GM13976 (cell line): ENCODE measurements around the gene TRPC4AP.

Source experiments
- DNase-seq: peaks from one replicate; pipeline ENCODE4 v3.0.0; 2012; ENCODE audit warnings: low spot score
- in situ Hi-C: fragments of 300-500 bp; cut with MboI; formaldehyde crosslinking; loops from one replicate; pipeline ENCODE4 v1.12.0; 2022; ENCODE audit warnings: low sequenced_read_pairs, mixed read lengths, inconsistent platforms; ENCODE audit not compliant: unreplicated experiment
- TF ChIP-seq, protein P1 (sequence below): IDR thresholded peaks from 2 replicates; pipeline ENCODE4 v1.5.1; 2012; ENCODE audit warnings: borderline replicate concordance, mild to moderate bottlenecking; ENCODE audit not compliant: insufficient read depth; ENCODE audit errors: extremely low read depth, missing control alignments, control extremely low read depth

Gene TRPC4AP

DNA sequence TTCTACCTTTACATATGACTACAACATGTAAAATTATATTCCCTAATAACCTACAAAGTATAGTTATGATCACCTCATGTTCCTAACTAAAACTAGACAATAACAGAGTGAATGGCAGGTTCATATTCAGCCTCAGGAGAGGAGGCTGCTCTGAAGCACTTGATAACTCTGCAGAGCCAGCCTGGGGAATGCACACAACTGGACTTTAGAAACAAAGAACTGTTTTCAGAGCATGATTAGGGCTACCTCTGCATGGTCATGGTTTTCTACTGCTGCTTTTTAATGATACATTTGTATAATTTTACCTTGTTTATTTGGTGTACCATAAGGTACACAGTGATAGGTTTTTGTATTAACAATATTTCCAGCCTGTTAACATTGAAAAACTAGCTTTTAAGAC lies 50.3 kb downstream of the TRPC4AP start:
- TF ChIP-seq, protein P1, sequence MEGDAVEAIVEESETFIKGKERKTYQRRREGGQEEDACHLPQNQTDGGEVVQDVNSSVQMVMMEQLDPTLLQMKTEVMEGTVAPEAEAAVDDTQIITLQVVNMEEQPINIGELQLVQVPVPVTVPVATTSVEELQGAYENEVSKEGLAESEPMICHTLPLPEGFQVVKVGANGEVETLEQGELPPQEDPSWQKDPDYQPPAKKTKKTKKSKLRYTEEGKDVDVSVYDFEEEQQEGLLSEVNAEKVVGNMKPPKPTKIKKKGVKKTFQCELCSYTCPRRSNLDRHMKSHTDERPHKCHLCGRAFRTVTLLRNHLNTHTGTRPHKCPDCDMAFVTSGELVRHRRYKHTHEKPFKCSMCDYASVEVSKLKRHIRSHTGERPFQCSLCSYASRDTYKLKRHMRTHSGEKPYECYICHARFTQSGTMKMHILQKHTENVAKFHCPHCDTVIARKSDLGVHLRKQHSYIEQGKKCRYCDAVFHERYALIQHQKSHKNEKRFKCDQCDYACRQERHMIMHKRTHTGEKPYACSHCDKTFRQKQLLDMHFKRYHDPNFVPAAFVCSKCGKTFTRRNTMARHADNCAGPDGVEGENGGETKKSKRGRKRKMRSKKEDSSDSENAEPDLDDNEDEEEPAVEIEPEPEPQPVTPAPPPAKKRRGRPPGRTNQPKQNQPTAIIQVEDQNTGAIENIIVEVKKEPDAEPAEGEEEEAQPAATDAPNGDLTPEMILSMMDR = no peak
- in situ Hi-C loops = no loop called here
- DNase-seq = no peak

DNA sequence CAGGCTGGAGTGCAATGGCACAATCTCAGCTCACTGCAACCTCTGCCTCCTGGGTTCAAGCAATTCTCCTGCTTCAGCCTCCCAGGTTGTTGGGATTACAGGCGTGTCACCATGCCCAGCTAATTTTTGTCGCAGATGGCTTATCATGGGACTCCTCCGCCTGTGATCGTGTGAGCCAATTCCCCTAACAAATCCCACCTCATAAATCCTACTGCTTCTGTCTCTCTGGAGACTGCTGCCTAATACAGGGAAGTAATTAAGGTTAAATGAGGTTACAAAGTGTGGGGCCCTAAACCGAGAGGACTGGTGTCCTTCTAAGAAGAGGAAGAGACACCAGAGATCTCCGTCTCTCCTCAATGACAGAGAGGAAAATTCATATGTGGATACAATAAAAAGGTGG lies 52.0 kb downstream of the TRPC4AP start:
- in situ Hi-C loops = no loop called here
- DNase-seq = no peak
- TF ChIP-seq, protein P1 = no peak

DNA sequence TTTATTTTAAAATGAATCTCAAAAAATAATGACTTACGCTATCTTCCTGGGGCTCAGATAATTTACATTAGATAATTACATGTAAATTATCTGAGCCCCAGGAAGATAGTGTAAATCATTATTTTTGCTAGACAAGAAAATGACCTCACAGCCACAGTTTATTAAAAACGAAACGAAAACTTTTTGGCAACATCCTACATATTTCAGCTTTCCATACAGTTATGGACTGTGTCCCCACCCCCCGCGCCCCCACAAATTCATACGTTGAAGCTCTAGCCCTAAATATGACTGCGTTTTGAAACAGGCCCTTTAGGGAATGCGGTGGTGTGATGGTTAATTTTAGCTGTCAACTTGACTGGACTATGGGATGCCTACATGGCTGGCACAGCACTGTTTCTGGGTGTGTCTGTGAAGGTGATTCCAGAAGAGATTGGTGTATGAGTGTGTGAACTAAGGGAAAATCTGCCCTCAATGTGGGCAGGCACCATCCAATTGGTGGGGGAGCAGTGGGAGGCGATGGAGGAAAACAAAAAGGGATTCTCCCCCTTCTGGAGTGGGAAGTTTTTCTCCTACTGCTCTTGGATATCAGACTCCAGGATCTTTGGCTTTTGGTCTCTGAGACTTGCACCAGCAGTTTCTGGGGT lies 52.6 kb downstream of the TRPC4AP start:
- DNase-seq = no peak
- TF ChIP-seq, protein P1 = no peak
- in situ Hi-C loops = no loop called here

DNA sequence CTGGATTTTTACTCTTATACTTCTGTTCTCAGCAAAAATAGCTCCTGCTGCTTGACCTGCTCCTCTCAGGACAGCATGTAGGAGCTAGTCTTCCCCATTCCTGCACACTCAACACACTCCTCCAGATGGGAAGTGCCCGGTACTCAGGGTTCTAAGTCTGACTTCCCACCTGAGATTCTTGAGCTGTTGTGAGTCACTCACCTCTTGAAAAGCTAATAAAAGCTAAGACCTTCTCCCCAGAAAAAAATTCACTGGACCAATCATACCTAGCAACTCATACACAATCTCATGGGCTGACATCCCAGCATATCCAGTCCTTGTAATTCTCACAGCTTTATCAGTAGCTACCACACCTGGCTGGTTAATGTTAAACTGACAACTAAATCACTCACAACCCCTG lies 53.5 kb downstream of the TRPC4AP start:
- in situ Hi-C loops = no loop called here
- no peak for DNase-seq
- TF ChIP-seq, protein P1 = no peak

DNA sequence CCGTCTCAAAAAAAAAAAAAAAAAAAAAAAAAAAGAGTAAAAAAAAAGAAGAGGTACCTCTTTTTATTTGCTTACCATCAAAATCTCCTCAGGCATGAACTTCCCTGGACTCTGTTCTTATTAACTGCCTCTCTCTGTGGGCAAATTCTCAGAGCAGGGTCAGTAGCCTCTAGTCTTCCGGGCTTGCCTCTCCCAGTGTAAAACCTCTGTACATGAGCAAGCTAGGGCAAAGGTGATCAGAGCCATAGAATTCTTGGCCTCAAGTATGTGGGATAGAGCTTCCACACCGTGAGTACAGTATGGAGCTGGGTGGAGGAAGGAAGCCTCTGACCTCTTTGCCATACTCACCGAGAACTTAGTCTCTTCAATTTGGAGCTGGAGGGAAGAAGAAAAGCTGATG lies 58.5 kb downstream of the TRPC4AP start:
- no peak for DNase-seq
- TF ChIP-seq, protein P1 = no peak
- in situ Hi-C loops = no loop called here

DNA sequence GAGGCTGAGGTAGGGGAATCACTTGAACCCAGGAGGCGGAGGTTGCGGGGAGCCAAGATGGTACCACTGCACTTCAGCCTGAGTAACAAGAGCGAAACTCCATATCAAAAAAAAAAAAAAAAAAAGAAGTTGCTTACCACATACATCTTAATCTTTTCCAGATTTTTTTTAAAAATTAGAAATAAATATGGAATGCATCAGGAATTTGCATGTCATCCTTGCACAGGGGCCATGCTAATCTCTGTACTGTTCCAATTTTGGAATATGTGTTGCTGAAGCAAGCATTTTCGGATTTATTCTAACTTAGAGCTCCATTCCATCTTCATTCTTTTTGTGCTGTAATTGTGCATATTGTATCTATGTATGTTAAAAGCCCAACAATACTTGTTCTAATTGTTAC lies 62.5 kb downstream of the TRPC4AP start:
- TF ChIP-seq, protein P1 = no peak
- DNase-seq = no peak
- in situ Hi-C loops = no loop called here
